Fibroblast of peridontal ligament (primary cell): ENCODE data around the gene LRRC1.
"Not testable (repeated sequence)": the region's sequence is repeated elsewhere in the genome, so short reads cannot be mapped to it uniquely, and the experiment has no call there.

Experiments
- DNase-seq: peaks from one replicate; pipeline ENCODE4 v3.0.0-alpha.2; 2010; ENCODE audit errors: extremely low read depth

Gene LRRC1

GRCh38 chr6:53792973-53793317, 1.9 kb upstream of the LRRC1 start:
- DNase-seq: no peak

GRCh38 chr6:53793318-53794136, 1.3 kb upstream of the LRRC1 start:
- peak; percentile 51 for DNase-seq

- DNase-seq: peak; percentile 77
Observed at GRCh38 chr6:53794137-53794719, 577 bp upstream of the LRRC1 start.

- no peak for DNase-seq
Observed at GRCh38 chr6:53795340-53795701, 516 bp downstream of the LRRC1 start.

GRCh38 chr6:53795702-53796450, 1.1 kb downstream of the LRRC1 start:
- DNase-seq: no peak

- no peak for DNase-seq
Observed at GRCh38 chr6:53796451-53796780, 1.6 kb downstream of the LRRC1 start.

GRCh38 chr6:53796791-53797190, 2.0 kb downstream of the LRRC1 start:
- DNase-seq: peak; percentile 23

- no peak for DNase-seq
Observed at GRCh38 chr6:53797304-53797703, 2.5 kb downstream of the LRRC1 start.

- DNase-seq: peak; percentile 14
Observed at GRCh38 chr6:53799340-53799739, 4.5 kb downstream of the LRRC1 start.

GRCh38 chr6:53801022-53801421, 6.2 kb downstream of the LRRC1 start:
- no peak for DNase-seq

- no peak for DNase-seq
Observed at GRCh38 chr6:53802582-53802981, 7.8 kb downstream of the LRRC1 start.

GRCh38 chr6:53803081-53803860, 8.5 kb downstream of the LRRC1 start:
- DNase-seq: peak; percentile 59

- DNase-seq: no peak
Observed at GRCh38 chr6:53805016-53805415, 10.2 kb downstream of the LRRC1 start.

GRCh38 chr6:53805725-53806124, 10.9 kb downstream of the LRRC1 start:
- no peak for DNase-seq

GRCh38 chr6:53807606-53808005, 12.8 kb downstream of the LRRC1 start:
- DNase-seq: not testable (repeated sequence)

GRCh38 chr6:53808302-53808881, 13.6 kb downstream of the LRRC1 start:
- DNase-seq: no peak

GRCh38 chr6:53809691-53810090, 14.9 kb downstream of the LRRC1 start:
- DNase-seq: no peak

- no peak for DNase-seq
Observed at GRCh38 chr6:53811082-53811481, 16.3 kb downstream of the LRRC1 start.

GRCh38 chr6:53811746-53812145, 16.9 kb downstream of the LRRC1 start:
- DNase-seq: no peak

- no peak for DNase-seq
Observed at GRCh38 chr6:53813096-53813495, 18.3 kb downstream of the LRRC1 start.

- DNase-seq: no peak
Observed at GRCh38 chr6:53813801-53814200, 19.0 kb downstream of the LRRC1 start.

GRCh38 chr6:53814353-53814752, 19.5 kb downstream of the LRRC1 start:
- no peak for DNase-seq
